NCI-H128 (cell line): ENCODE results near the gene PCDHB13.
"Not testable (repeated sequence)": the region's sequence is repeated elsewhere in the genome, so short reads cannot be mapped to it uniquely, and the experiment has no call there.

Source experiments
- DNase-seq: peaks from one replicate; lab custom pipeline; 2025; ENCODE audit not compliant: unreplicated experiment; lab: John Stamatoyannopoulos, UW

Gene PCDHB13

DNA sequence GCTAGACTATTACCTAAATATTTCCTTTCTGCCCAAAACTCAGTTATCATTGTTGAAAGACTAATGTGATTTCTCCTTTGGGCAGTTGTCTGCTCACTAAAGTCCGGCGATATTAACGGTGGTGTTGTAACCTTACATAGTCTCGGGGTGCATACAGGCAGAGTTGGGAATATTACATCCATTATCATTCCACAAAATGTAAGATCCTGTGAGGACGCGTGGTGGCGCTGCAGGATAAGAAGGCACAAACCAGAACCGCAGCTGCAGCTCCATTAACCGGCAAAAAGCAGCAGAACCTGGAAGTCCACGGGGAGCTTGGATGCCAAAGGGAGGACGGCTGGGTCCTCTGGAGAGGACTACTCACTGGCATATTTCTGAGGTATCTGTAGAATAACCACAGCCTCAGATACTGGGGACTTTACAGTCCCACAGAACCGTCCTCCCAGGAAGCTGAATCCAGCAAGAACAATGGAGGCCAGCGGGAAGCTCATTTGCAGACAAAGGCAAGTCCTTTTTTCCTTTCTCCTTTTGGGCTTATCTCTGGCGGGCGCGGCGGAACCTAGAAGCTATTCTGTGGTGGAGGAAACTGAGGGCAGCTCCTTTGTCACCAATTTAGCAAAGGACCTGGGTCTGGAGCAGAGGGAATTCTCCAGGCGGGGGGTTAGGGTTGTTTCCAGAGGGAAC, at the start of gene PCDHB13:
TSS of gene PCDHB13 (plus strand) at position 264 of the 684 bp plus-strand sequence. CDS start at position 469, 205 bp downstream.
- DNase-seq, result not testable (repeated sequence)

DNA sequence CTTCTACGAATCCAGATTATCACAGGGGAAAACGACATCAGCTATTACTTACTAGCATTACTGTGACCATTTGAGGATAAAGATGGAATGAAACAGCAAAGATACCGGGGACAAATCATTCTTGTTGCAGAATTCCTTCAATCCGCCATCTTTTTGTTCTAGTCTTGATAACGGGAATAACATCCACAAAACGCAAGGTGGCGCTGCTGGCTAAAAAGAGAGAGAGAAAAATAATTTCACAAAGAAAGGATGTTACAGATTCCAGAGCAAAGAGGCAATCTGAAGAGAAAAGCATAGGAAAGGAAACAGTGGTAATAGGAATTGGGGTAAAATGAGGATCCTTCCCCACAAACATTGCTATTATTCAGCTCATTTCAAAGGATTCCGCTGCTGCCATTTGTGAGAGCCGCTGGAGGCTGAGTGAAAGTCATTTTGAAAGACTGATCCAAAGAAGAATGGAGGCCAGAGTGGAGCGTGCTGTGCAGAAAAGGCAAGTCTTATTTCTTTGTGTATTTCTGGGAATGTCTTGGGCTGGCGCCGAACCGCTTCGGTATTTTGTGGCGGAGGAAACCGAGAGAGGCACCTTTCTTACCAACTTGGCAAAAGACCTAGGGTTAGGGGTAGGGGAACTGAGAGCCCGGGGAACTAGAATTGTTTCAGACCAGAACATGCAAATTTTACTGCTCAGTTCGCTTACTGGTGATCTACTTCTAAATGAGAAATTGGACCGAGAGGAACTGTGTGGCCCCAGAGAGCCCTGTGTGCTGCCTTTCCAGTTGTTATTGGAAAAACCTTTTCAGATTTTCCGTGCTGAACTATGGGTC, 41.1 kb upstream of the PCDHB13 start, which contains the start of gene PCDHB7:
TSS of gene PCDHB7 (plus strand) at position 264 of the 824 bp plus-strand sequence. CDS start at position 456, 192 bp downstream.
- DNase-seq, result no peak

DNA sequence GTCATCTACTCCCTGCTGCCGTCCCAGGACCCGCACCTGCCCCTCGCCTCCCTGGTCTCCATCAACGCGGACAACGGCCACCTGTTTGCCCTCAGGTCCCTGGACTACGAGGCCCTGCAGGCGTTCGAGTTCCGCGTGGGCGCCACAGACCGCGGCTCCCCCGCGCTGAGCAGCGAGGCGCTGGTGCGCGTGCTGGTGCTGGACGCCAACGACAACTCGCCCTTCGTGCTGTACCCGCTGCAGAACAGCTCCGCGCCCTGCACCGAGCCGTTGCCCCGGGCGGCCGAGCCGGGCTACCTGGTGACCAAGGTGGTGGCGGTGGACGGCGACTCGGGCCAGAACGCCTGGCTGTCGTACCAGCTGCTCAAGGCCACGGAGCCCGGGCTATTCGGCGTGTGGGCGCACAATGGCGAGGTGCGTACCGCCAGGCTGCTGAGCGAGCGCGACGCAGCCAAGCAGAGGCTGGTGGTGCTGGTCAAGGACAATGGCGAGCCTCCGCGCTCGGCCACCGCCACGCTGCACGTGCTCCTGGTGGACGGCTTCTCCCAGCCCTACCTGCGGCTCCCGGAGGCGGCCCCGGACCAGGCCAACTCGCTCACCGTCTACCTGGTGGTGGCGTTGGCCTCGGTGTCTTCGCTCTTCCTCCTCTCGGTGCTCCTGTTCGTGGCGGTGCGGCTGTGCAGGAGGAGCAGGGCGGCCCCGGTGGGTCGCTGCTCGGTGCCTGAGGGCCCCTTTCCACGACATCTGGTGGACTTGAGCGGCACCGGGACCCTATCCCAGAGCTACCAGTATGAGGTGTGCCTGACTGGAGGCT, 39.2 kb upstream of the PCDHB13 start:
- DNase-seq, result not testable (repeated sequence)

DNA sequence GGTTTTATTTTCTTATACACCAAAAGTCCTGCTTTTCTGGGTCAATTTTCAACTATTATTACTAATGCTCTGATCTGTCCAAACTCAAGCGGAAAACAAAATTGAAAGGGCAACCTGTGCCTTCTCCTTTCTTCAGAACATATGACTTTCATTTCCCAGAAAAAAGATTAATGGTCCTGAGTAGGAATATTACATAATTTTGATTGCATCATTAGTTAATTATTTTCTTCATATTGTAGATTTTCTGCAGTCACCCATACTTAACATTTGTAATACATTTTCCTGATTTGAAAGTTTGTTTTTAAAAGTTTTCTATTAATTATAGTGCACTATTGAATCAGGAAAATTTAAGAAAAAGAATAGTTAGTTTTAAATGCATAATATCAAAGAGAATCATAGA, 37.8 kb upstream of the PCDHB13 start:
- no peak for DNase-seq

DNA sequence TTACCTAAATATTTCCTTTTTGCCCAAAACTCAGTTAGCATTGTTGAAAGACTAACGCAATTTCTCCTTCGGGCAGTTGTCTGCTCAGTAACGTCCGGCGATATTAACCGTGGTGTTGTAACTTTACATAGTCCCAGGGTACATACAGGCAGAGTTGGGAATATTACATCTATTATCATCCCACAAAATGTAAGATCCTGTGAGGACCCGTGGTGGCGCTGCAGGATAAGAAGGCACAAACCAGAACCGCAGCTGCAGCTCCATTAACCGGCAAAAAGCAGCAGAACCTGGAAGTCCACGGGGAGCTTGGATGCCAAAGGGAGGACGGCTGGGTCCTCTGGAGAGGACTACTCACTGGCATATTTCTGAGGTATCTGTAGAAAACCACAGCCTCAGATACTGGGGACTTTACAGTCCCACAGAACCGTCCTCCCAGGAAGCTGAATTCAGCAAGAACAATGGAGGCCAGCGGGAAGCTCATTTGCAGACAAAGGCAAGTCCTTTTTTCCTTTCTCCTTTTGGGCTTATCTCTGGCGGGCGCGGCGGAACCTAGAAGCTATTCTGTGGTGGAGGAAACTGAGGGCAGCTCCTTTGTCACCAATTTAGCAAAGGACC, 36.0 kb upstream of the PCDHB13 start, which contains the start of gene PCDHB8:
TSS of gene PCDHB8 (plus strand) at position 214 of the 615 bp plus-strand sequence. CDS start at position 459, 245 bp downstream.
- DNase-seq, result not testable (repeated sequence)

DNA sequence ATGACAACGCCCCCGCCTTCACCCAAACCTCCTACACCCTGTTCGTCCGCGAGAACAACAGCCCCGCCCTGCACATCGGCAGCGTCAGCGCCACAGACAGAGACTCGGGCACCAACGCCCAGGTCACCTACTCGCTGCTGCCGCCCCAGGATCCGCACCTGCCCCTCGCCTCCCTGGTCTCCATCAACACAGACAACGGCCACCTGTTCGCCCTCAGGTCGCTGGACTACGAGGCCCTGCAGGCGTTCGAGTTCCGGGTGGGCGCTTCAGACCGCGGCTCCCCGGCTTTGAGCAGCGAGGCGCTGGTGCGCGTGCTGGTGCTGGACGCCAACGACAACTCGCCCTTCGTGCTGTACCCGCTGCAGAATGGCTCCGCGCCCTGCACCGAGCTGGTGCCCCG, 34.3 kb upstream of the PCDHB13 start:
- not testable (repeated sequence) for DNase-seq

DNA sequence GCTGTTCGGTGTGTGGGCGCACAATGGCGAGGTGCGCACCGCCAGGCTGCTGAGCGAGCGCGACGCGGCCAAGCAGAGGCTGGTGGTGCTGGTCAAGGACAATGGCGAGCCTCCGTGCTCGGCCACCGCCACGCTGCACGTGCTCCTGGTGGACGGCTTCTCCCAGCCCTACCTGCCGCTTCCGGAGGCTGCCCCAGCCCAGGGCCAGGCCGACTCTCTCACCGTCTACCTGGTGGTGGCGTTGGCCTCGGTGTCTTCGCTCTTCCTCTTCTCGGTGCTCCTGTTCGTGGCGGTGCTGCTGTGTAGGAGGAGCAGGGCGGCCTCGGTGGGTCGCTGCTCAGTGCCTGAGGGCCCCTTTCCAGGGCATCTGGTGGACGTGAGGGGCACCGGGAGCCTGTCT, 33.8 kb upstream of the PCDHB13 start:
- DNase-seq, result not testable (repeated sequence)

DNA sequence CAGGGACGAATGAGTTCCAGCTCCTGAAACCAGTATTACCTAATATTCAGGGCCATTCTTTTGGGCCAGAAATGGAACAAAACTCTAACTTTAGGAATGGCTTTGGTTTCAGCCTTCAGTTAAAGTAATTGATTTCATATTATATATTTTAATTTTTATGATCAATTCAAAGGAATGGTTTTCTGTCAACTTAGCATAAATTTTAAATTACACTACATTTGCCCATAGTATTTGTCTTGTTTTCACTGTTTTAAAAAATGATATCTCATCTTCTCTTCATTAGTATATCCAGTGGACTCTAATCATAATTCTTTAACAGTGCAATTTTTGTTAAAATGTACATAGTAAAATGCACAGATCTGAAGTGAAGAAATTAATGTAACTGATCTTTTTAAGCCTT, 33.4 kb upstream of the PCDHB13 start:
- DNase-seq, result no peak

DNA sequence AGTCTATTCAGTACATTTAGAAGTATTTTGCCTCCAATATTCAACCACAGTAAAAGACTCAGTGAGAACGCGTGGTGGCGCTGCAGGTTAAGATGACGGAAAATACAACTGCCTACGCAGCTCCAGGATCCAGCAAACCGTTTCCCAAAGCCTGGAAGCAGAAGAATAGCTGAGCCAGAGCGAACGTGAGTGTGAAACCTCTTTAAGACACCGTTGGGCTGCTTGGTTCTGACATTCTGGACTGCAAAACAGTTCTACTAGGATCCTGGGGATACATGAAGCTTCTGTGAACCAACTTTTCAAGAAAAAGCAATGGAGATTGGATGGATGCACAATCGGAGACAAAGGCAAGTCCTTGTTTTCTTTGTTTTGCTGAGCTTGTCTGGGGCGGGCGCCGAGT, 31.5 kb upstream of the PCDHB13 start, which contains the start of gene PCDHB16:
TSS of gene PCDHB16 (plus strand) at position 140 of the 400 bp plus-strand sequence. CDS start at position 313, 173 bp downstream.
- DNase-seq, result no peak

DNA sequence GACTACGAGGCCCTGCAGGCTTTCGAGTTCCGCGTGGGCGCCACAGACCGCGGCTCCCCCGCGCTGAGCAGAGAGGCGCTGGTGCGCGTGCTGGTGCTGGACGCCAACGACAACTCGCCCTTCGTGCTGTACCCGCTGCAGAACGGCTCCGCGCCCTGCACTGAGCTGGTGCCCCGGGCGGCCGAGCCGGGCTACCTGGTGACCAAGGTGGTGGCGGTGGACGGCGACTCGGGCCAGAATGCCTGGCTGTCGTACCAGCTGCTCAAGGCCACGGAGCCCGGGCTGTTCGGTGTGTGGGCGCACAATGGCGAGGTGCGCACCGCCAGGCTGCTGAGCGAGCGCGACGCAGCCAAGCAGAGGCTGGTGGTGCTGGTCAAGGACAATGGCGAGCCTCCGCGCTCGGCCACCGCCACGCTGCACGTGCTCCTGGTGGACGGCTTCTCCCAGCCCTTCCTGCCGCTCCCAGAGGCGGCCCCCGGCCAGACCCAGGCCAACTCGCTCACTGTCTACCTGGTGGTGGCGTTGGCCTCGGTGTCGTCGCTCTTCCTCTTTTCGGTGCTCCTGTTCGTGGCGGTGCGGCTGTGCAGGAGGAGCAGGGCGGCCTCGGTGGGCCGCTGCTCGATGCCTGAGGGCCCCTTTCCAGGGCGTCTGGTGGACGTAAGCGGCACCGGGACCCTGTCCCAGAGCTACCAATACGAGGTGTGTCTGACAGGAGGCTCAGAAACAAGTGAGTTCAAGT, 29.4 kb upstream of the PCDHB13 start:
- DNase-seq, result not testable (repeated sequence)

DNA sequence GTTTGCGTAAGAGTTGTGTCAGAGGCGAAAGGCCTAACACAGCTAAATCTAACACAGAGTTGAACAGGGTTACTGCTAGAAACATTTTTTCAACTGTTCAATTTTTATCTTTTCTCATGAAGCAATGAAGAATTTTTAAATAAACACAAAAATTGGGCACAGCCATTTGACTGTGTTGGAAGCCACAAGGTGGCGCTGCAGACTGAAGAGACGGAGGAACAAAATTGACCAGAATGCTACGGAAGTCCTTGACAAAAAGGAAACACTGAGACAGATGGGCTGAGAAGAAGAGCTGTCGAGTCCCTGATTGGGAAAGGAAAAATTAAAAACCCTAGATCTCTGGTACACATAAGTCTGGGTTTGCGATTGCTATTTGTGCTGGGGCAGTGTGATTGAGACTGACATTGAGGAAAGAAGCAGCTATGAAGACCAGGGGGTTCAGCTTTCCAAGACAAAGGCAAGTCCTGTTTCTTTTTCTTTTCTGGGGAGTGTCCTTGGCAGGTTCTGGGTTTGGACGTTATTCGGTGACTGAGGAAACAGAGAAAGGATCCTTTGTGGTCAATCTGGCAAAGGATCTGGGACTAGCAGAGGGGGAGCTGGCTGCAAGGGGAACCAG, 26.7 kb upstream of the PCDHB13 start, which contains the start of gene PCDHB9:
TSS of gene PCDHB9 (plus strand) at position 265 of the 616 bp plus-strand sequence. CDS start at position 423, 158 bp downstream.
- DNase-seq, result no peak

DNA sequence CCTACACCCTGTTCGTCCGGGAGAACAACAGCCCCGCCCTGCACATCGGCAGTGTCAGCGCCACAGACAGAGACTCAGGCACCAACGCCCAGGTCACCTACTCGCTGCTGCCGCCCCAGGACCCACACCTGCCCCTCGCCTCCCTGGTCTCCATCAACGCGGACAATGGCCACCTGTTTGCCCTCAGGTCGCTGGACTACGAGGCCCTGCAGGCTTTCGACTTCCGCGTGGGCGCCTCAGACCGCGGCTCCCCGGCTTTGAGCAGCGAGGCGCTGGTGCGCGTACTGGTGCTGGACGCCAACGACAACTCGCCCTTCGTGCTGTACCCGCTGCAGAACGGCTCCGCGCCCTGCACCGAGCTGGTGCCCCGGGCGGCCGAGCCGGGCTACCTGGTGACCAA, 25.0 kb upstream of the PCDHB13 start:
- not testable (repeated sequence) for DNase-seq

DNA sequence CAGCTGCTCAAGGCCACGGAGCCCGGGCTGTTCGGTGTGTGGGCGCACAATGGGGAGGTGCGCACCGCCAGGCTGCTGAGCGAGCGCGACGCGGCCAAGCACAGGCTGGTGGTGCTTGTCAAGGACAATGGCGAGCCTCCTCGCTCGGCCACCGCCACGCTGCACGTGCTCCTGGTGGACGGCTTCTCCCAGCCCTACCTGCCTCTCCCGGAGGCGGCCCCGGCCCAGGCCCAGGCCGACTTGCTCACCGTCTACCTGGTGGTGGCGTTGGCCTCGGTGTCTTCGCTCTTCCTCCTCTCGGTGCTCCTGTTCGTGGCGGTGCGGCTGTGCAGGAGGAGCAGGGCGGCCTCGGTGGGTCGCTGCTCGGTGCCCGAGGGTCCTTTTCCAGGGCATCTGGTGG, 24.6 kb upstream of the PCDHB13 start:
- DNase-seq, result not testable (repeated sequence)

DNA sequence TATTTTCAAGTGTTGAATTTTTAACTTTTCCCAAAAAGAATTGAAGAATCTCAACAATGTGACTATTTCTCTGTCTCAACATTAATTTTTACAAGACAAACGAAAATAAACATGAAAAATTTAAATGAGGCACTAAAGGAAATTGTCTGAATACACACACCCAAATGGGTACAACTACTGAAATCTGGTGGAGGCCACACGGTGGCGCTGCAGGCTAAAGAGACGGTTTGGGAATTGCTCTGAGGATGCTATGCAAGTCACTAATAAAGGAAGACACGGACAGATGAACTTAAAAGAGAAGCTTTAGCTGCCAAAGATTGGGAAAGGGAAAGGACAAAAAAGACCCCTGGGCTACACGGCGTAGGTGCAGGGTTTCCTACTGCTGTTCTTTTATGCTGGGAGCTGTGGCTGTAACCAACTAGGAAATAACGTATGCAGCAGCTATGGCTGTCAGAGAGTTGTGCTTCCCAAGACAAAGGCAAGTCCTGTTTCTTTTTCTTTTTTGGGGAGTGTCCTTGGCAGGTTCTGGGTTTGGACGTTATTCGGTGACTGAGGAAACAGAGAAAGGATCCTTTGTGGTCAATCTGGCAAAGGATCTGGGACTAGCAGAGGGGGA, 21.5 kb upstream of the PCDHB13 start, which contains the start of gene PCDHB10:
TSS of gene PCDHB10 (plus strand) at position 244 of the 616 bp plus-strand sequence. CDS start at position 444, 200 bp downstream.
- DNase-seq, result no peak

DNA sequence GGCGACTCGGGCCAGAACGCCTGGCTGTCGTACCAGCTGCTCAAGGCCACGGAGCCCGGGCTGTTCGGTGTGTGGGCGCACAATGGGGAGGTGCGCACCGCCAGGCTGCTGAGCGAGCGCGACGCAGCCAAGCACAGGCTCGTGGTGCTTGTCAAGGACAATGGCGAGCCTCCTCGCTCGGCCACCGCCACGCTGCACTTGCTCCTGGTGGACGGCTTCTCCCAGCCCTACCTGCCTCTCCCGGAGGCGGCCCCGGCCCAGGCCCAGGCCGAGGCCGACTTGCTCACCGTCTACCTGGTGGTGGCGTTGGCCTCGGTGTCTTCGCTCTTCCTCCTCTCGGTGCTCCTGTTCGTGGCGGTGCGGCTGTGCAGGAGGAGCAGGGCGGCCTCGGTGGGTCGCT, 19.4 kb upstream of the PCDHB13 start:
- not testable (repeated sequence) for DNase-seq

DNA sequence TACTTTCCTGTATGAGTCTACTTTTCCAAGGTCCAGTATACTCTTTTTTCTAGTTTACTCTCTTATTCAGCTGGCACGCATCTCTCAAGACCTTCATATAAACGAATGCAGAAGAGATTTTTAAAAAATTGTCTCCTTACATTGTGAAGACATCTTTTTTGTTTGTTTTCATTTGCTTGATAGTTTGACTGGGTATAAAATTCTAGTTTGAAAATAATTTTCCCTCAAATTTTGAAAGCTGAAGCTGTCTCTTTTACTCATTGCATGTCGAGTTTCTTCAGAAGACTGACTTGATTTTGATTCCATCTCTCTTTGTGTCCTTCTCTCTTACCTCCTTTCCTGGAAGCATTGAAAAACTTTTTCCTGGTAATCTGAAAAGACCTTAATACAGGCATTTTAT, 17.4 kb upstream of the PCDHB13 start:
- no peak for DNase-seq

DNA sequence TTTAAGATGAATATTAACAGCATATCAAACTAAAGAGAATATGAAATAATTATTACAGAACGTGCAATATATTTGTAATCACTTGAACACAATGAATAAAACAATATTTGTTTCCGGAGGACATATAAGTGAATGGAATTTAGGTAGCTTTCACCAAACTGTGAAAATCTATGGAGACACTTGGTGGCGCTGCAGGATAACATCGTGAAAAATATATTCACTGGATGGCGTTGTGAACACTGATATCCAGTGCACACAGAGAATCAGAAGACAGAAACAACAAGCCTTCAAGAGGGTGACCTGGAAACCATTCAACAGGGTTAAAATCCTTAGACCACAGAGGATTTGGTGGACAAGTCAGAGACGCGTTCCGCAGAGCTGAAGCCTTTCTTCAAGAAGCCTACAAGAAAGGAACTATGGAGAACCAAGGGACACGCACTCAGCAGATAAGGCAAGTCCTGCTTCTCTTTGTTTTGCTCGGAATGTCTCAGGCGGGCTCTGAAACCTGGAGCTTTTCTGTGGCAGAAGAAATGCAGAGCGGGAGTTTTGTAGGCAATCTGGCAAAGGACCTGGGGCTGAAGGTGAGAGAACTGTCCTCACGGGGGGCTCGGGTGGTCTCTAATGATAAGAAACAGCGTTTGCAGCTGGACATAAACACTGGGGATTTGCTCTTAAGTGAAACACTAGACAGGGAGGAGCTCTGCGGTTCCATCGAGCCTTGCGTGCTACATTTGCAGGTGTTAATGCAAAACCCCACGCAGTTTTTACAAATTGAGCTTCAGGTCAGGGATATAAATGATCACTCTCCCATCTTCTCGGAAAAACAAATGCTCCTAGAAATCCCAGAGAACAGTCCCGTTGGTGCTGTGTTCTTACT, 14.1 kb upstream of the PCDHB13 start, which contains the start of gene PCDHB11:
TSS of gene PCDHB11 (plus strand) at position 269 of the 877 bp plus-strand sequence. CDS start at position 417, 148 bp downstream.
- DNase-seq, result no peak
